Measurements from ENCODE around the gene TSPAN2. TPM values are rescaled to one million over a fixed set of nuclear protein-coding genes. Genes with fewer than 3 reads are reported as not detected.

The TSPAN2 gene
- total RNA-seq, 2 experiments from 2014 or later = 0.42 to 1.2 TPM

DNA sequence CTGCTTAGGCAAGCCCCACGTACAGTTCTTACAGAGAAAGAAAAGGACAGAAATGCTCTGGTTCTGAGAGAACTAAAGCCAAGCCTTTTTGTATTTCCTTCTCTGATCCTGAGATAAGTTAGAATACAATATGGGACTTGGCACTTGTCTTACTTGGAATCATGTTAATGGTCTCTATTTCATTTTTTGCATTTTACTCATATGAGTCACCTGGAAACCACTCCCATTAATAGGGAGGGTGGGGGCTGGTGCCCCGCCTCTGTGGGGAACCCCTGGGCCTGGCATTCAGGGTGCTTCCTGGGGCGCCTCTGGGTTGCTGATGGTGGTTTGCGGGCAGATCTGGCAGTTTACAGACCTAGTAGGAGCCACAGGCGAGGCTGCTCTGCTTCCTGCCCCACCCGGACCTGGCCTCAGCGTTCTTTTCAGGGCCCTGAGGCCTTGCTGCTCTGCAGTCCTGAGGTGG is 26.7 kb downstream of the TSPAN2 start:
- Mint-ChIP-seq H3K36me3 (no peaks in the 10 kb centered on the region), H3K27ac (peak overlapping the region; percentile 26), H3K27me3 (peaks cover 3% of the 10 kb centered on the region), H3K9me3 (peaks cover 2% of the 10 kb centered on the region), H3K4me3 (peak overlapping the region; percentile 28), H3K4me1 (peaks cover 20% of the 10 kb centered on the region)
- POLR2A ChIA-PET = interaction anchor here (1.2 kb wide), 1 partner anchor 37 kb away, joined by 3 read pairs; no protein-coding TSS in a partner anchor
- DNase-seq (peak; percentile 84), ATAC-seq (ENCODE audit: low read depth) (peak; percentile 95)

DNA sequence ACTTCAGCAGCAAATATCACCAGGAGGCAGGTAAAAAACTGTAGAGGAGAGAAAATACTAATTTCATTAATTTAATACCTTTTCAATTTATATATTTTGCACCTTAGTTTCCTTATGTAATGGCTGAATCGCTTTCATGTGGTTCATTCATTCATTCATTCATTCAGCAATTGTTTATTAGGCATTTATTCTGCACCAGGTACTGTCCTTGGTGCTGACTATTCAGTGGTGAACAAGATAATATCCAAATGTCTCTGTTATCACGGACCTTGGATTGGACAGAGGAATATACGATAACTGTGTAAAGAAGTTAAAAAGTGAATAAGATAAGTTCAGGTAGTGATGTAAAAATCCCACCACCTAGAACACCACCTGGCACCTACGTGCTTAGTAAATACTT is 28.8 kb downstream of the TSPAN2 start:
- peaks cover 2% of the 10 kb centered on the region for H3K9me3 Mint-ChIP-seq
- no peaks in the 10 kb centered on the region for H3K36me3 Mint-ChIP-seq
- POLR2A ChIA-PET = no interaction called here
- no peak for ATAC-seq (ENCODE audit: low read depth)
- no peak for DNase-seq
- H3K4me1 Mint-ChIP-seq = peaks cover 20% of the 10 kb centered on the region
- no peak overlapping the region for H3K4me3 Mint-ChIP-seq
- no peak overlapping the region for H3K27ac Mint-ChIP-seq
- peaks cover 3% of the 10 kb centered on the region for H3K27me3 Mint-ChIP-seq

DNA sequence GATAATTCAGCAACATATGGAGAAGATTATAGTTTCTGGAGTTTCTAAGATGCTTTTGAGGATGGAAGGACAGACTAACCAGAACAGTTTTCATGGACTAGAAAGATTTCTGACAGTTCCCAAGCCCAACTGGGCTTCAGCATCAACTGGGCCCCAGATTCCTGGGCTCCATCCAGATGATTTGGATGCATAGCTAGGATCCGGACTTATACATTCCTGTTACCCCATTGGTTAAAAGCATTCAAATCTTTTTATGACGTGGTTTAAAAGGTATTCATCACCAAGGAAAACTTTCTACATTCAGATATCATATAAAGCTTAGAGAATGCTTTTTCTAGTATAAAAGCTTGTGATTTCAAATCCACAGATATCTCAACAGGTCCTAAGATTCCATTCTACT is 30.0 kb downstream of the TSPAN2 start:
- DNase-seq (no peak), ATAC-seq (ENCODE audit: low read depth) (no peak)
- H3K4me1 Mint-ChIP-seq = peaks cover 20% of the 10 kb centered on the region
- H3K36me3 Mint-ChIP-seq = no peaks in the 10 kb centered on the region
- no peak overlapping the region for H3K27ac Mint-ChIP-seq
- POLR2A ChIA-PET = no interaction called here
- H3K27me3 Mint-ChIP-seq = peaks cover 3% of the 10 kb centered on the region
- H3K9me3 Mint-ChIP-seq = peaks cover 2% of the 10 kb centered on the region
- no peak overlapping the region for H3K4me3 Mint-ChIP-seq

DNA sequence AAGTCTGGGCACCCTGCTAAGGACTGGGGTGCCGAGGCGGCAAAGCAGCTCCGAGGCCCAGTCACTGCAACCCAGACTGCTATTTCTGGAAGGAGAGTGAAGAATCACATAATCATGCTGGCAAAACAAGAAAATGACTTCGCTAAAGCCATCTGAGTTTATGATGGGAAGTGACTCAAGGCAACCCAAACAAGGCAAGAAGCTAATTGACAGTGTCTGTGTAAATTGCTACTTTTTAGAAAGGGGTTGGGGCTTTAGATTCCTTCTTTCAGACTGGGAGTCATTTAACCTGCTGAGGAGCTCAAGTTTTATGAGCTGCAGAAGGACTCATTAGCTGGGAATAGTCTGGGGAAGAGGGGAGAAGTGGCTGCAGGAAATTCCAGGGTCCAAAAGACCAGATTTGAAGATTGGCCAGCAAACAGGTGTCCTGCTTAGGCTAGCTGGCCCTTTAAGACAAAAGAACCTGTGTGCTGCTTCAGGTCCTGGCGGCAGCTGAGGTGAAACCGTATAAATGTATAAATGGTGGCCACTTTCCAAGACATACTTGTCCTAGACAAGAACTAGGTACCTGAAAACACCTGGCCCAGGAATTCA is 31.5 kb downstream of the TSPAN2 start:
- Mint-ChIP-seq H3K27ac (no peak overlapping the region), H3K4me3 (no peak overlapping the region), H3K9me3 (no peaks in the 10 kb centered on the region), H3K36me3 (no peaks in the 10 kb centered on the region), H3K27me3 (peaks cover 3% of the 10 kb centered on the region), H3K4me1 (peaks cover 8% of the 10 kb centered on the region)
- ATAC-seq (ENCODE audit: low read depth) (no peak), DNase-seq (no peak)
- POLR2A ChIA-PET = no interaction called here

DNA sequence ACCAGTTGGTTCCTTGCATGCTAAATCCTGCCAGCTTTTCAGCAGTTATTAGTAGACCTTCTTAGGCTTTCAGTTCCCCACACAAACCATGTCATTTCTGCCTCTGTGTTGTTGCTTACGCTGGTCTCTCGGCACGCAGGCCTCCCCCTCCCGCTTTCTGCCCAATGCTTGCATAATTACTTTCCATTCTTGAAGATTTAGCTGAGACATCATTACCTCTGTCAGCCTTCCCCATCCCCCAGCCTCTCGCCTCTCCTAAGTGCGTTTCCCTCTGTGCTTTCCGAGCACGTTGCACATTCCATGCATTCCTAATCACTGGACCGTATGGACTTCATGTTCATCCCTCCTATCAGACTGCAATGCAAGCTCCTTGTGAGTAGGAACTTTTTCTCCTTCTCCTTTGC is 32.9 kb downstream of the TSPAN2 start:
- H3K9me3 Mint-ChIP-seq = no peaks in the 10 kb centered on the region
- H3K4me1 Mint-ChIP-seq = no peaks in the 10 kb centered on the region
- no peak overlapping the region for H3K27ac Mint-ChIP-seq
- no peak overlapping the region for H3K4me3 Mint-ChIP-seq
- peaks cover 3% of the 10 kb centered on the region for H3K27me3 Mint-ChIP-seq
- ATAC-seq (ENCODE audit: low read depth) = no peak
- no peak for DNase-seq
- POLR2A ChIA-PET = no interaction called here
- H3K36me3 Mint-ChIP-seq = no peaks in the 10 kb centered on the region

DNA sequence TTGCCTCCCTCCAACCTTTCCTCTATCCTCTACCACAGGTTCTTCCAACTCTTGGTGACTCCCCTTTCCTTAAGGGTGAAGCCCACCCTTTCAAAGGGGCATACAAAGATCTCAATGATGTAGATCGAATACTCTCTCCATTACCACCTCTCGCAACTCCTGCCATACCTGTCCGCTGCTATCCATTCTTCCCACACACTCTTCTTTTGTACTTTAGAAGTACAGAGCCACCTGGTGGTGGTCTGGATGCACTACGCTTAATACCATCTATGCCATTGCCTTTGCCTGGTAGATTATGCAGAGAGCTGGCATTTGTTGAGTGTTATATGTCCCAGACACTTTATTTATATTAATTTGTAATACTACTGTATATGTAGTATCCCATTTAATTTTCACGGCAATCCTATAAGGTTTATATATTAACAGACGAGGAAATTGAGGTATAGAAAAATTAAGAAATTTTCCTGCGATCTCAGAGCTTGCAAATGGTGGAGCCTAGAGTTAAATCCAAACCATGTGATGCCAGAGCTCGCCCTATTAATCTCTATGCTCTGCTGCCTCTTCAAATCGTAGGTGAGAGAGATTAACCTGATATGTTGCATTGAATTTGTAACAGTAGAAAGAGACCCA is 36.7 kb downstream of the TSPAN2 start:
- Mint-ChIP-seq H3K4me1 (peaks cover 2% of the 10 kb centered on the region), H3K36me3 (no peaks in the 10 kb centered on the region), H3K27me3 (peaks cover 2% of the 10 kb centered on the region), H3K4me3 (no peak overlapping the region), H3K27ac (no peak overlapping the region), H3K9me3 (no peaks in the 10 kb centered on the region)
- DNase-seq = no peak
- ATAC-seq (ENCODE audit: low read depth) = no peak
- POLR2A ChIA-PET = no interaction called here

DNA sequence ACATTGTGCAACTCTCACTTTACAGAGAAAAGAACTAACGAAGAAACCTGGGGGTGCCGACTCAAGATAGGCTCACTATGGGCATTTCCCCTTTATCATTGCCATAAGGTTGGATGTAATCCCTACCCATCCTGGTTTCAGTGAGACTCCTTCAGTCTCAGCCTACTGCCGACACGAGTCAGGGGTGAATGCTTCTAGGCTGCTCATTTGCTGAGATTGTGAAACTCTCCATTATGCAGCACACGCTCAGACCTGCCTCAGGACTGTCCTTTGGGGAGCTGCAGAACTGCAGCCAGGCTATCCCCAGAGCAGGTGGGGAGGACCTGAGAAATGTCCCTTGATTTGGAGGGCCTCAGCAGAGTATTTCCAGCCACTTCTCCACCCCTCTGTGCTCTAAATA is 37.5 kb downstream of the TSPAN2 start:
- ATAC-seq (ENCODE audit: low read depth) (no peak), DNase-seq (no peak)
- no peaks in the 10 kb centered on the region for H3K9me3 Mint-ChIP-seq
- H3K27me3 Mint-ChIP-seq = peaks cover 2% of the 10 kb centered on the region
- peaks cover 2% of the 10 kb centered on the region for H3K4me1 Mint-ChIP-seq
- H3K4me3 Mint-ChIP-seq = no peak overlapping the region
- POLR2A ChIA-PET = no interaction called here
- H3K36me3 Mint-ChIP-seq = no peaks in the 10 kb centered on the region
- no peak overlapping the region for H3K27ac Mint-ChIP-seq

DNA sequence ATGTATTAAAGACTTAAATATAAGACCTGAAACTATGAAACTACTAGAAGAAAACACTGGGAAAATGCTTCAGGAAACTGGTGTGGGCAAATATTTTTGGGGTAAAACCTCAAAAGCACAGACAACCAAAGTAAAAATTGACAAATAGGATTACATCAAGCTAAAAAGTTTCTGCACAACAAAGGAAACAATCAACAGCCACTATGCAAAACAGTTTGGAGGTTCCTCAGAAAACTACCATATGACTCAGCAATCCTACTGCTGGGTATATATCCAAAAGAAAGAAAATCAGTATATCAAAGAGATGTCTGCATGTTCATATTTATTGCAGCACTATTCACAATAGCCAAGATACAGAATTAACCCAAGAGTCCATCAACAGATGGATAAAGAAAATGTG is 42.6 kb downstream of the TSPAN2 start:
- no peak for ATAC-seq (ENCODE audit: low read depth)
- no peak overlapping the region for H3K4me3 Mint-ChIP-seq
- peaks cover 2% of the 10 kb centered on the region for H3K4me1 Mint-ChIP-seq
- DNase-seq = no peak
- no peaks in the 10 kb centered on the region for H3K9me3 Mint-ChIP-seq
- H3K36me3 Mint-ChIP-seq = no peaks in the 10 kb centered on the region
- no peak overlapping the region for H3K27ac Mint-ChIP-seq
- peaks cover 2% of the 10 kb centered on the region for H3K27me3 Mint-ChIP-seq
- POLR2A ChIA-PET = no interaction called here

DNA sequence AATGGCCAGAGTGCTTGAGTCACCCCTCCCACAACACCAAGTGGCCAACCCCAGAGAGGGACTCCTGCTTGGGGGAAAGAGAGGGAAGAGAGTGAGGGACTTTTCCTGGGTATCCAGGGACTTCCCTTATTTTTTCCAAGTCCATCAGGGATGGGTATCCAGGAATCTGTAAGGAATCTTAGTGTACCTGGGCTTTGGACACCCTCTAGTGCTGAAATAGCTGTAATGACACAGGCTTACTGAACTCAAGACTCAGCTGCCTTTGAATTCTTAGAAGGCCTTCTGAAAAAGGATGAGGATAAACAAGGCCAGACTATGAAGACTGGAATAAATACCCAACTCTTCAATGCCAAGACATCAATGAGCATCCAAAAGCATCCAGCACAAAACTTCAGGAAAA is 47.6 kb downstream of the TSPAN2 start:
- H3K4me1 Mint-ChIP-seq = no peaks in the 10 kb centered on the region
- POLR2A ChIA-PET = no interaction called here
- no peaks in the 10 kb centered on the region for H3K27me3 Mint-ChIP-seq
- ATAC-seq (ENCODE audit: low read depth) (no peak), DNase-seq (no peak)
- no peak overlapping the region for H3K27ac Mint-ChIP-seq
- no peaks in the 10 kb centered on the region for H3K9me3 Mint-ChIP-seq
- H3K4me3 Mint-ChIP-seq = no peak overlapping the region
- H3K36me3 Mint-ChIP-seq = no peaks in the 10 kb centered on the region

DNA sequence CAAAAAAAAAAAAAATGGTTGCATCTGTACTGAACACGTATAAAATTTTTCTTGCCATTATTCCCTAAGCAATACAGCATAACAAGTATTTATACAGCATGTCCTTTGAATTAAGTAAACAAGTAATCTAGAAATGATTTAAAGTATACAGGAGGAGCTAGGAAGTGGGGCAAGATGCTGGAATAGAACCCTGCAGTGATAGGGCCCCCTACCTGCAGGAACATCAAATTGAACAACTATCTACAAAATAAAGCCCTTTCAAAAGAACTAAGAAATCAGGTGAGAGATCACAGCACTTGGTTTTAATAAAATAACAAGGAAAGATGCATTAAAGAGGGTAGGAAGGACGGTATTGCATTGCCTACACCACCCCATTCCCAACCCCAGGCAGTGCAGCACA is 48.8 kb downstream of the TSPAN2 start:
- no peak overlapping the region for H3K4me3 Mint-ChIP-seq
- H3K27ac Mint-ChIP-seq = no peak overlapping the region
- DNase-seq (no peak), ATAC-seq (ENCODE audit: low read depth) (no peak)
- H3K36me3 Mint-ChIP-seq = no peaks in the 10 kb centered on the region
- H3K4me1 Mint-ChIP-seq = no peaks in the 10 kb centered on the region
- H3K27me3 Mint-ChIP-seq = peaks cover 4% of the 10 kb centered on the region
- no peaks in the 10 kb centered on the region for H3K9me3 Mint-ChIP-seq
- POLR2A ChIA-PET = no interaction called here

DNA sequence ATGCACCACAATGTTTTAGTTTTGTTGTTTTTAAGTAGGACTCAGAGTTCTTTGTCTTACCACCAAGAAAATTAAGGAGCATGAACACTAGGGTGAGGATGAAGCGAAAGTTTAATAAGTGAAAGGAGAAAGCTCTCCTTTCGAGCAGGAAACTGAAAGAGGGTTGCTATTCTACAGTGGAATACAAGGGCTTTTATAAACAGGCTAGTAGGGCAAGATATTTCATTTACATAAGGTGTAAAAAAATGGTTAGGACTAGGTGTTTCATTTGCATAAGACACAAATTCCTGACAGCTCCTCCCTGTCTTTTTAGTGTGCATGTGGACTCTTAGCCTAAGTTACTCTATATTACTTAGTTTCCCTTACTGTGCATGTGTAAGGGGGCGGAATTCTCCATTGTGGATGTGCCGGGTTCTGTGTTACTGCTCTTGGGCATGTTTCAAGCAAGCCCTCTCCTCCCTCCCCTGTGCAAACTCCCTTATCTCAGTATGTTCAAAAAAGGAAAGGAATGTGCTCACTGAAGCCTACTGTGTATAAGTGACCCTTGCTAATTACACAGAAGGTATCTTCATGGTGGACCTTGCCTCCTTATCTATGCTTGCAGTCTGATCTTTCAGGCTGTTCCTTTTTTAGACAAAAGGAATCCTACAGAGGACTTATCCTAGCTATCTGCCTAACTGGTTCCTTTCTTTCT is 52.3 kb downstream of the TSPAN2 start:
- Mint-ChIP-seq H3K9me3 (no peaks in the 10 kb centered on the region), H3K36me3 (no peaks in the 10 kb centered on the region), H3K27ac (no peak overlapping the region), H3K27me3 (peaks cover 4% of the 10 kb centered on the region), H3K4me3 (no peak overlapping the region), H3K4me1 (no peaks in the 10 kb centered on the region)
- no peak for DNase-seq
- POLR2A ChIA-PET = no interaction called here
- ATAC-seq (ENCODE audit: low read depth) = no peak

DNA sequence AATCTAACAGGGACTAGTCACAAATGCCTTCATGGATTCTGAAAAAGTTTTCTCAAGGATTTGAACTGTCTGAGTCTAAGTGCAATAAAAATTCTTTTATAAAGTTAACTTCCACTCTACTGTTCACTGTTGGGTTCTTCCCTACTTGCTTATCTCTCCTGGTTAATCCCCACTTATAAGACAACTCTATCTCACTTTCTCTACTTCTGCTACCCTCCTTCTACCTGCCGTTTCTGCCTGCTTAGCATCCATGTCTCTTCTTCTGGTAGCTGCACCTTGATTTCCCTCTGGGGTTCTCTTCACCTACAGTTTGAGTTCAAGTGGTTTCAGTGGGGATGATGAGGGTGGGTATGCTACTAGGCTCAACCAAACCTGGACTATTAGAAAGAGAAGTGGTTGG is 53.7 kb downstream of the TSPAN2 start:
- no peaks in the 10 kb centered on the region for H3K4me1 Mint-ChIP-seq
- no peak overlapping the region for H3K4me3 Mint-ChIP-seq
- DNase-seq = no peak
- POLR2A ChIA-PET = no interaction called here
- no peaks in the 10 kb centered on the region for H3K36me3 Mint-ChIP-seq
- ATAC-seq (ENCODE audit: low read depth) = no peak
- H3K9me3 Mint-ChIP-seq = no peaks in the 10 kb centered on the region
- peaks cover 4% of the 10 kb centered on the region for H3K27me3 Mint-ChIP-seq
- H3K27ac Mint-ChIP-seq = no peak overlapping the region

DNA sequence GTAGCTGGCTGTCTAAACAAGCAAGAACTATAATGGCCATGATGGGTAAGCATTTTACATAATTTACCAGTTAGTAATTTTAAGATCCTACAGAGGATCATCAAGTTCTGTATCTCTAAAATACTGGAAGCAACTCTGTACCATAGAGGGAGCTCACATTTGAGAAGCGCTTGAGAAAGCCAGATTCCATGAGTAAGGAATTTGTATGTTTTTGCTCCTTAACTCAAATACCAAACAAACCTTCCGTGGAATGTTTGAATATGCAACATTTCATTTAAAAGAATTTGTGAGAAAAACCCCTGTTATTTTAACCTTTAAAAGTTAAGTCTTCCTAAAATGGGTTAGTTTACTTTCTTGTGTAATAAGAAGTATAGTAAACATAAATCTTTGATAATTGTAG is 57.7 kb downstream of the TSPAN2 start:
- ATAC-seq (ENCODE audit: low read depth) = no peak
- no peak overlapping the region for H3K27ac Mint-ChIP-seq
- DNase-seq = no peak
- H3K4me1 Mint-ChIP-seq = no peaks in the 10 kb centered on the region
- POLR2A ChIA-PET = no interaction called here
- H3K4me3 Mint-ChIP-seq = no peak overlapping the region
- H3K27me3 Mint-ChIP-seq = peaks cover 8% of the 10 kb centered on the region
- no peaks in the 10 kb centered on the region for H3K36me3 Mint-ChIP-seq
- no peaks in the 10 kb centered on the region for H3K9me3 Mint-ChIP-seq

DNA sequence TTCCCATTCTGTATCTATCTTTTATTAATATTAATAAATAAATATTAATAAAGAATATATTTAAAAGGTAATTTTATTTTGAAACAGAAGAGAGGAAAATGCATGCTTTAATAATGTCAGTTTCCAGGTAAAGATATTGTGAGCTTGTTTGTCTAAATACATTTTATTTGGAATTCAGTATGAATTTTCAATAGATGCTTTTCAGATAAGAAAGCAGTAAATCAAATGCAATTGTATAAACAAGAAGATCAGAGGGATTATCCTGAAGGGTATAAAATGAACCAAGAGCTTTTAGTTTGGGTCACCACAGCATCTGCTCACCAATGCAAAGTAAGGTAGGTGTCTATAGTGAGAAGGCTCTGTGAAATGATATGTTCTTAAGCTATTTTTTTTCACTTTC is 59.8 kb downstream of the TSPAN2 start, which contains the start of gene TSHB:
Gene TSHB, plus strand, starts transcription at position 301 of the 400 bp plus-strand sequence. CDS start 3,537 bp downstream, outside the sequence.
- H3K9me3 Mint-ChIP-seq = no peaks in the 10 kb centered on the region
- peaks cover 4% of the 10 kb centered on the region for H3K27me3 Mint-ChIP-seq
- POLR2A ChIA-PET = no interaction called here

More for the DNA sequence above, 59.8 kb downstream of the TSPAN2 start, which contains the start of gene TSHB:
- no peaks in the 10 kb centered on the region for H3K4me1 Mint-ChIP-seq
- no peak within 1 kb of the TSS for H3K4me3 Mint-ChIP-seq
- ATAC-seq (ENCODE audit: low read depth) (no peak), DNase-seq (no peak)
- no peak within 1 kb of the TSS for H3K27ac Mint-ChIP-seq
- no peaks in the 10 kb centered on the region for H3K36me3 Mint-ChIP-seq
